ENCODE results near the gene PMF1.

GRCh38 chr1:156257711-156258110, 44.9 kb downstream of the PMF1 start:
- TF ChIP-seq CTCF (IDR thresholded peaks at IDR 0.05; ENCODE audit: low read length) (no peak), EZH2 (IDR thresholded peaks at IDR 0.05; ENCODE audit: borderline replicate concordance, low read length) (no peak)

Measured in OCI-LY1 (cell line).